HL-60/S4 treated with phorbol 12-myristate 13-acetate at 8.2 ng/mL for 4 days and 3 days (cell line): ENCODE results near the gene GTF3A.

ENCODE experiments used
- in situ Hi-C: fragments of 300-500 bp; cut with MboI; formaldehyde crosslinking; loops from 2 replicates; pipeline ENCODE4 v1.15.0; 2022; ENCODE audit warnings: low sequenced_read_pairs

Gene GTF3A

GRCh38 chr13:27442071-27442647, 17.7 kb downstream of the GTF3A start:
- in situ Hi-C loops, result no loop called here

- in situ Hi-C loops, result no loop called here
These were observed 18.4 kb downstream of the GTF3A start for GRCh38 chr13:27442797-27443196.

GRCh38 chr13:27446986-27447583, 22.7 kb downstream of the GTF3A start:
- in situ Hi-C loops, result no loop called here

GRCh38 chr13:27448308-27448707, 23.9 kb downstream of the GTF3A start:
- in situ Hi-C loops, result no loop called here

- in situ Hi-C loops, result no loop called here
These were observed 24.7 kb downstream of the GTF3A start for GRCh38 chr13:27449081-27449603.

GRCh38 chr13:27449936-27450828, 25.8 kb downstream of the GTF3A start, which contains the start of gene MTIF3:
MTIF3 (minus strand) TSS chr13:27450564; CDS start chr13:27440448, 10,116 bp downstream.
- in situ Hi-C loops, result no loop called here

- in situ Hi-C loops, result no loop called here
These were observed 26.6 kb downstream of the GTF3A start for GRCh38 chr13:27450921-27451471.

- in situ Hi-C loops, result no loop called here
These were observed 31.0 kb downstream of the GTF3A start for GRCh38 chr13:27455331-27455855.

- in situ Hi-C loops, result no loop called here
These were observed 37.6 kb downstream of the GTF3A start for GRCh38 chr13:27461940-27462584.

- in situ Hi-C loops, result no loop called here
These were observed 39.1 kb downstream of the GTF3A start for GRCh38 chr13:27463500-27463899.

- in situ Hi-C loops, result no loop called here
These were observed 41.2 kb downstream of the GTF3A start for GRCh38 chr13:27465611-27466010.

- in situ Hi-C loops, result no loop called here
These were observed 42.1 kb downstream of the GTF3A start for GRCh38 chr13:27466513-27466912.

- in situ Hi-C loops, result no loop called here
These were observed 45.8 kb downstream of the GTF3A start for GRCh38 chr13:27470075-27470820.

- in situ Hi-C loops, result no loop called here
These were observed 48.0 kb downstream of the GTF3A start for GRCh38 chr13:27472441-27472840.

GRCh38 chr13:27472941-27473340, 48.5 kb downstream of the GTF3A start:
- in situ Hi-C loops, result no loop called here

- in situ Hi-C loops, result no loop called here
These were observed 50.4 kb downstream of the GTF3A start for GRCh38 chr13:27474751-27475268.

- in situ Hi-C loops, result no loop called here
These were observed 52.7 kb downstream of the GTF3A start for GRCh38 chr13:27476943-27477703.

- in situ Hi-C loops, result no loop called here
These were observed 57.3 kb downstream of the GTF3A start for GRCh38 chr13:27481766-27482165.

- in situ Hi-C loops, result no loop called here
These were observed 58.6 kb downstream of the GTF3A start for GRCh38 chr13:27482983-27483382.
